Astrocyte (in vitro differentiated cells and primary cell): Measurements from ENCODE around the gene HDHD2. TPM values are rescaled to one million over a fixed set of nuclear protein-coding genes. Genes with fewer than 3 reads are reported as not detected.

Source experiments
- DNase-seq: peaks from one replicate; pipeline ENCODE4 v3.0.0-alpha.2; 2010; ENCODE audit warnings: low read depth
- FAIRE-seq: peaks from 2 replicates; lab custom pipeline; 2011; peaks lifted over from hg19 to GRCh38; lab: Jason Lieb, UNC
- H2AFZ ChIP-seq: 2 replicates; pipeline ENCODE4 v1.6.0; 2012; ENCODE audit warnings: low read depth, low read length, inconsistent platforms
- H3K27ac ChIP-seq: 2 replicates; pipeline ENCODE4 v1.5.1; 2011; ENCODE audit warnings: low read depth, low read length, inconsistent platforms
- H3K27me3 ChIP-seq: 2 replicates; pipeline ENCODE4 v1.6.0; 2011; ENCODE audit warnings: low read length, inconsistent platforms; ENCODE audit not compliant: insufficient read depth
- H3K36me3 ChIP-seq: 2 replicates; pipeline ENCODE4 v1.5.1; 2011; ENCODE audit warnings: low read length, inconsistent platforms; ENCODE audit not compliant: insufficient read depth
- H3K4me1 ChIP-seq: 2 replicates; pipeline ENCODE4 v1.5.1; 2011; ENCODE audit warnings: low read length, inconsistent platforms; ENCODE audit not compliant: insufficient read depth
- H3K4me2 ChIP-seq: 2 replicates; pipeline ENCODE4 v1.6.0; 2012; ENCODE audit warnings: low read length, inconsistent platforms
- H3K4me3 ChIP-seq: 2 replicates; pipeline ENCODE4 v1.5.1; 2011; ENCODE audit warnings: low read depth, mild to moderate bottlenecking, low read length, inconsistent platforms; ENCODE audit not compliant: insufficient read depth
- H3K79me2 ChIP-seq: 2 replicates; pipeline ENCODE4 v1.6.0; 2012; ENCODE audit warnings: mild to moderate bottlenecking, low read length, inconsistent platforms; ENCODE audit not compliant: insufficient read depth
- H3K9ac ChIP-seq: 2 replicates; pipeline ENCODE4 v1.6.0; 2012; ENCODE audit warnings: mild to moderate bottlenecking, low read length, inconsistent platforms
- H3K9me3 ChIP-seq: 2 replicates; pipeline ENCODE4 v1.5.1; 2012; ENCODE audit warnings: low read depth, mild to moderate bottlenecking, low read length, inconsistent platforms; ENCODE audit not compliant: insufficient read depth
- H4K20me1 ChIP-seq: 2 replicates; pipeline ENCODE4 v1.6.0; 2012; ENCODE audit warnings: low read length, inconsistent platforms; ENCODE audit not compliant: insufficient read depth
- H3K27ac Mint-ChIP-seq: one replicate; pipeline ENCODE4 v1.8.0; 2021; ENCODE audit warnings: mild to moderate bottlenecking, mixed read lengths; ENCODE audit not compliant: unreplicated experiment
- H3K27me3 Mint-ChIP-seq: one replicate; pipeline ENCODE4 v1.8.0; 2021; ENCODE audit warnings: low read depth, mixed read lengths; ENCODE audit not compliant: unreplicated experiment
- H3K36me3 Mint-ChIP-seq: one replicate; pipeline ENCODE4 v1.8.0; 2021; ENCODE audit warnings: low read depth, mixed read lengths; ENCODE audit not compliant: unreplicated experiment
- H3K4me1 Mint-ChIP-seq: one replicate; pipeline ENCODE4 v1.8.0; 2021; ENCODE audit warnings: low read depth, mixed read lengths; ENCODE audit not compliant: unreplicated experiment
- H3K4me3 Mint-ChIP-seq: one replicate; pipeline ENCODE4 v1.8.0; 2021; ENCODE audit warnings: mild to moderate bottlenecking, moderate library complexity, mixed read lengths; ENCODE audit not compliant: unreplicated experiment
- H3K9me3 Mint-ChIP-seq: one replicate; pipeline ENCODE4 v1.8.0; 2021; ENCODE audit warnings: mild to moderate bottlenecking, mixed read lengths; ENCODE audit not compliant: unreplicated experiment
- EZH2 ChIP-seq: IDR thresholded peaks from 2 replicates; pipeline ENCODE4 v1.6.1; 2012; ENCODE audit warnings: mild to moderate bottlenecking, low read length, inconsistent platforms; ENCODE audit not compliant: insufficient read depth
- total RNA-seq: library from RNA; stranded (reverse); gene quantifications from 2 replicates; pipeline ENCODE4 v1.2.1, GENCODE V29; 2021
- TF ChIP-seq, protein P1 (sequence below): IDR thresholded peaks from 2 replicates; pipeline ENCODE4 v1.5.1; 2011; ENCODE audit warnings: low read depth, mild to moderate bottlenecking, inconsistent platforms, low read length, moderate library complexity; ENCODE audit not compliant: insufficient read depth

HDHD2 gene
- total RNA-seq, 1 donor from 2014 or later = 23.5 TPM

GRCh38 chr18:47087676-47088075 lies 62.6 kb downstream of the HDHD2 start:
- no peaks in the 10 kb centered on the region for H4K20me1 ChIP-seq
- H3K4me1 ChIP-seq = no peaks in the 10 kb centered on the region
- Mint-ChIP-seq H3K4me1 (no peaks in the 10 kb centered on the region), H3K27ac (no peak overlapping the region), H3K36me3 (no peaks in the 10 kb centered on the region), H3K4me3 (no peak overlapping the region), H3K9me3 (no peaks in the 10 kb centered on the region), H3K27me3 (no peaks in the 10 kb centered on the region)
- TF ChIP-seq EZH2 = no peak
- TF ChIP-seq, protein P1, sequence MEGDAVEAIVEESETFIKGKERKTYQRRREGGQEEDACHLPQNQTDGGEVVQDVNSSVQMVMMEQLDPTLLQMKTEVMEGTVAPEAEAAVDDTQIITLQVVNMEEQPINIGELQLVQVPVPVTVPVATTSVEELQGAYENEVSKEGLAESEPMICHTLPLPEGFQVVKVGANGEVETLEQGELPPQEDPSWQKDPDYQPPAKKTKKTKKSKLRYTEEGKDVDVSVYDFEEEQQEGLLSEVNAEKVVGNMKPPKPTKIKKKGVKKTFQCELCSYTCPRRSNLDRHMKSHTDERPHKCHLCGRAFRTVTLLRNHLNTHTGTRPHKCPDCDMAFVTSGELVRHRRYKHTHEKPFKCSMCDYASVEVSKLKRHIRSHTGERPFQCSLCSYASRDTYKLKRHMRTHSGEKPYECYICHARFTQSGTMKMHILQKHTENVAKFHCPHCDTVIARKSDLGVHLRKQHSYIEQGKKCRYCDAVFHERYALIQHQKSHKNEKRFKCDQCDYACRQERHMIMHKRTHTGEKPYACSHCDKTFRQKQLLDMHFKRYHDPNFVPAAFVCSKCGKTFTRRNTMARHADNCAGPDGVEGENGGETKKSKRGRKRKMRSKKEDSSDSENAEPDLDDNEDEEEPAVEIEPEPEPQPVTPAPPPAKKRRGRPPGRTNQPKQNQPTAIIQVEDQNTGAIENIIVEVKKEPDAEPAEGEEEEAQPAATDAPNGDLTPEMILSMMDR = no peak
- no peak overlapping the region for H2AFZ ChIP-seq
- H3K79me2 ChIP-seq = no peaks in the 10 kb centered on the region
- DNase-seq (no peak), FAIRE-seq (no peak)
- H3K4me2 ChIP-seq = no peak overlapping the region
- H3K9ac ChIP-seq = no peak overlapping the region
- no peak overlapping the region for H3K4me3 ChIP-seq
- H3K27ac ChIP-seq = no peak overlapping the region
- H3K9me3 ChIP-seq = no peaks in the 10 kb centered on the region
- H3K36me3 ChIP-seq = no peaks in the 10 kb centered on the region
- no peaks in the 10 kb centered on the region for H3K27me3 ChIP-seq

DNA sequence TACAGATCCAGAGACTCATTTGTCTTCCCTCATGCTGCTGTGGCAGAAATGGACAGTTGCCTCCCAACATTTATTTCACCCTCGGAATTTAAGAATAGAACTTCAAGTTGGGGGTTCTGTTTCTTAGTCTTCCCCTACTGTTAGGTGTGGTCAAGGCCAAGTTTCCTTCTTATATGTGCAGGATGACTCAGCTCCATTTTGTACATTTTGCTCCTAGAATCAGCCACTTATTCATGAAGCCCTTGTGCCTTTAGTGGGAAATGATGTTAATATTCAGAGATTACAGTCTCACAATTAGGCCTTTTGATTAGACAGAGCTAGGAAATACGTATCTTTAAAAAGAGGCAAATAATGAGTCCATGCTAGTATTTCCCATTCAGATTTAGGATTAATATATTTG lies 68.7 kb downstream of the HDHD2 start:
- H3K27me3 ChIP-seq = no peaks in the 10 kb centered on the region
- H3K4me1 ChIP-seq = no peaks in the 10 kb centered on the region
- H3K4me3 ChIP-seq = no peak overlapping the region
- H3K9ac ChIP-seq = no peak overlapping the region
- DNase-seq = no peak
- H3K9me3 ChIP-seq = no peaks in the 10 kb centered on the region
- no peak overlapping the region for H3K4me2 ChIP-seq
- H3K36me3 Mint-ChIP-seq = peaks cover 6% of the 10 kb centered on the region
- H3K27me3 Mint-ChIP-seq = no peaks in the 10 kb centered on the region
- TF ChIP-seq EZH2 = no peak
- TF ChIP-seq, protein P1 = no peak
- H3K4me1 Mint-ChIP-seq = peaks cover 6% of the 10 kb centered on the region
- no peaks in the 10 kb centered on the region for H3K9me3 Mint-ChIP-seq
- H3K4me3 Mint-ChIP-seq = no peak overlapping the region
- no peak overlapping the region for H2AFZ ChIP-seq
- no peak overlapping the region for H3K27ac Mint-ChIP-seq
- no peak overlapping the region for H3K27ac ChIP-seq
- H3K36me3 ChIP-seq = no peaks in the 10 kb centered on the region
- H4K20me1 ChIP-seq = no peaks in the 10 kb centered on the region
- H3K79me2 ChIP-seq = no peaks in the 10 kb centered on the region
- FAIRE-seq = no peak

- H3K27ac Mint-ChIP-seq = no peak overlapping the region
- TF ChIP-seq EZH2 = no peak
- TF ChIP-seq, protein P1 = no peak
- peaks cover 7% of the 10 kb centered on the region for H3K4me1 Mint-ChIP-seq
- Histone ChIP-seq H3K27me3 (no peaks in the 10 kb centered on the region), H3K4me3 (no peak overlapping the region), H2AFZ (no peak overlapping the region), H3K79me2 (no peaks in the 10 kb centered on the region), H4K20me1 (no peaks in the 10 kb centered on the region), H3K27ac (no peak overlapping the region), H3K4me1 (no peaks in the 10 kb centered on the region), H3K36me3 (no peaks in the 10 kb centered on the region), H3K4me2 (no peak overlapping the region), H3K9me3 (no peaks in the 10 kb centered on the region), H3K9ac (no peak overlapping the region)
- H3K36me3 Mint-ChIP-seq = peaks cover 6% of the 10 kb centered on the region
- DNase-seq (no peak), FAIRE-seq (no peak)
- no peak overlapping the region for H3K4me3 Mint-ChIP-seq
- H3K9me3 Mint-ChIP-seq = no peaks in the 10 kb centered on the region
- no peaks in the 10 kb centered on the region for H3K27me3 Mint-ChIP-seq
Observed at GRCh38 chr18:47080872-47081271, 69.4 kb downstream of the HDHD2 start.
